GM12865 (cell line): ENCODE data around the gene MPHOSPH9.

Source experiments
- DNase-seq: peaks from one replicate; pipeline ENCODE4 v3.0.0; 2010; ENCODE audit warnings: low read depth
- H3K4me3 ChIP-seq: 2 replicates; pipeline ENCODE4 v1.5.1; 2011; ENCODE audit warnings: mild to moderate bottlenecking, low read depth, low read length, control low read depth
- TF ChIP-seq, protein P1 (sequence below): IDR thresholded peaks from 2 replicates; pipeline ENCODE4 v1.5.1; 2011; ENCODE audit warnings: low read length, control low read depth, low read depth, inconsistent platforms; ENCODE audit not compliant: insufficient read depth; ENCODE audit errors: missing control alignments

The MPHOSPH9 gene

DNA sequence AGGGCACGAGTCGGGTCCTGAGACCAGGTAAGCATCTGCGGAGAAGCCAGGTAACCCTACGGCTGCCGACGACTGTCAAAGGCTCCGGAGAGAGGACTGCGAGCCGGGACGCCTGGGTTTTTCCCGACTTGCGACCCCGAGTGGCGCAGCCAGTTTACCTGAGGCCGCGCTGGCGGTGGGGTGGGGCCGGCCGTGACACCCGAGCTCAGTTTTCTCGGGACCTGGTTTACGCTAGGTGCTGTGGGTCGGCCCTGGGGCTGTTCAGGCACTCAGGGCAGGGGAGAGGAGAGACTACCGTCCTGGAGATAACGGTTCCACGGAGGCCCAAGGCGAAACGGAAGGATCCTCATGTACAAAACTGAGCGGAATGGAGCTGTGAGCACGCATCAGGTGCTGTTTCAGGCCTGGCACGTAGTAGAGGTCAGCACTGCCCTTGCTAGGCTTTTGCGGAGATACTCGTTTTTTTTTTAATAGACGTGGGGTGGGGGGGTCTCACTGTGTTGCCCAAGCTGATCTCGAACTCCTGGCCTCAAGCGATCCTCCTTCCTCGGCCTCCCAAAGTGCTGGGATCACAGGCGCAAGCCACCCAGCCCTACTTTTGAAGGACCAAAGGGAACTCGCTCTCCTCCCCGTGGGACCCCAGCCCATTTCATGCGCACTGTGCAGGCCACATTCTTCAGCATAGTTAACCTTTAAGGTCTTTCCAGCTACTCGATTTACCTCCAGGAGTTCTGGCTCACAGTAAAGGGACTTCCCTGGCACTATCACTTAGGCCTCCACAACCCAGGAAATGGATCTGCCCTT is 766 bp upstream of the MPHOSPH9 start:
- TF ChIP-seq, protein P1, sequence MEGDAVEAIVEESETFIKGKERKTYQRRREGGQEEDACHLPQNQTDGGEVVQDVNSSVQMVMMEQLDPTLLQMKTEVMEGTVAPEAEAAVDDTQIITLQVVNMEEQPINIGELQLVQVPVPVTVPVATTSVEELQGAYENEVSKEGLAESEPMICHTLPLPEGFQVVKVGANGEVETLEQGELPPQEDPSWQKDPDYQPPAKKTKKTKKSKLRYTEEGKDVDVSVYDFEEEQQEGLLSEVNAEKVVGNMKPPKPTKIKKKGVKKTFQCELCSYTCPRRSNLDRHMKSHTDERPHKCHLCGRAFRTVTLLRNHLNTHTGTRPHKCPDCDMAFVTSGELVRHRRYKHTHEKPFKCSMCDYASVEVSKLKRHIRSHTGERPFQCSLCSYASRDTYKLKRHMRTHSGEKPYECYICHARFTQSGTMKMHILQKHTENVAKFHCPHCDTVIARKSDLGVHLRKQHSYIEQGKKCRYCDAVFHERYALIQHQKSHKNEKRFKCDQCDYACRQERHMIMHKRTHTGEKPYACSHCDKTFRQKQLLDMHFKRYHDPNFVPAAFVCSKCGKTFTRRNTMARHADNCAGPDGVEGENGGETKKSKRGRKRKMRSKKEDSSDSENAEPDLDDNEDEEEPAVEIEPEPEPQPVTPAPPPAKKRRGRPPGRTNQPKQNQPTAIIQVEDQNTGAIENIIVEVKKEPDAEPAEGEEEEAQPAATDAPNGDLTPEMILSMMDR, result no peak
- DNase-seq, result peak; percentile 18
- peak overlapping the region; percentile 79 for H3K4me3 ChIP-seq

DNA sequence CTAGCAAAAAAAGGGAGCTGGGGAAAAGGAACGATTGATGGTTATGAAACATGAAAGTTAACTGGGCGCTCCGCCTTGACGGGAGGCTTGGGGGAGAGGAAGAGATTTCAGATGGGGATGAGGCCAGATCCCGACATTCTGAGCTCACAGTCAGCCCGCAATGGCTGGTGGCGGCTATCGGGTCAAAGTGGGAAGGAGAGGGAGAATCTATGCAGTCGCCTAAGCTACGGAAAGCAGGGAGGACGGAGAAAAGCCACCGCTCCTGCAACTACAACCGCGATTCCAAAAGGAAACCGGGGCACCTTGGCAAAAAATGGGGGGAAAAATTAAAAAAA is 502 bp downstream of the MPHOSPH9 start:
- no peak for DNase-seq
- TF ChIP-seq, protein P1, result no peak
- peak overlapping the region; percentile 80 for H3K4me3 ChIP-seq

DNA sequence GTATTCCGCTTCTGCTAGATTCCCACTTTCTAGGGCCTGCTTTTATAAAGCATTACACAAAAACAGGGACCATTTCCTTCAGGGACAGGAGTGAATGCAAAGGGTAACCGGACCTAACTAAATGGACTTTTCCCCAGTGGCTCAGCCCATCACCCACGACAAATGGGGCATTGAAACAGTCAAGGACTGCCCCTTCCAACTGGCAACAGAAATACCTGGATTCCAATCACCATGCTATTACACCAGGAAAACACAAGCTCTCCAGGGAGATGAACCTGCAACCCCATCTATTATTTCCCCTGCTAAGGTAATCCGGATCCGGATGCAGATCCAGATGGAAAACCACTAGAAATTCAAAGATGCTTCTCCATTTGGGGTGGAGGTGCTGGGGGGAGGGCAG is 1.0 kb downstream of the MPHOSPH9 start:
- TF ChIP-seq, protein P1, result no peak
- H3K4me3 ChIP-seq, result peak overlapping the region; percentile 80
- DNase-seq, result peak; percentile 14

DNA sequence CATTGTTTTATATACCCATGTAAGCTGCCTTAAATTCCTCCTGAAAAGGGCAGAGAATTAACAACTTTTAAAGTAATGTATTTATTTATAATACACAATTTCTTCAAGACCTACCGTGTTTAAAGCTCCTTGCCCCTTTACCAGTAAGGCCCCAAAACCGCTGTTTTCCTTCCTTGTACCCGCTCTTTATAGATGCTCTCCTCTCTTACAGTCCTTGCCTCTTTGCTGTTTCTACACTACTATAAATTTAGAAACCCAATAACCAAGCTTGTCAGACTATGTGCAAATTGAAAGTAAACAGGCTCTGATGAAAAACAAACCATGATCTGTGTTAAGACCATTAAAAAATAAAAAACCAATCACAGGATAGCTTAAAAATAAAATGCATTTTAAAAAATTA is 3.9 kb downstream of the MPHOSPH9 start:
- TF ChIP-seq, protein P1, result no peak
- no peak for DNase-seq
- peak overlapping the region; percentile 50 for H3K4me3 ChIP-seq

DNA sequence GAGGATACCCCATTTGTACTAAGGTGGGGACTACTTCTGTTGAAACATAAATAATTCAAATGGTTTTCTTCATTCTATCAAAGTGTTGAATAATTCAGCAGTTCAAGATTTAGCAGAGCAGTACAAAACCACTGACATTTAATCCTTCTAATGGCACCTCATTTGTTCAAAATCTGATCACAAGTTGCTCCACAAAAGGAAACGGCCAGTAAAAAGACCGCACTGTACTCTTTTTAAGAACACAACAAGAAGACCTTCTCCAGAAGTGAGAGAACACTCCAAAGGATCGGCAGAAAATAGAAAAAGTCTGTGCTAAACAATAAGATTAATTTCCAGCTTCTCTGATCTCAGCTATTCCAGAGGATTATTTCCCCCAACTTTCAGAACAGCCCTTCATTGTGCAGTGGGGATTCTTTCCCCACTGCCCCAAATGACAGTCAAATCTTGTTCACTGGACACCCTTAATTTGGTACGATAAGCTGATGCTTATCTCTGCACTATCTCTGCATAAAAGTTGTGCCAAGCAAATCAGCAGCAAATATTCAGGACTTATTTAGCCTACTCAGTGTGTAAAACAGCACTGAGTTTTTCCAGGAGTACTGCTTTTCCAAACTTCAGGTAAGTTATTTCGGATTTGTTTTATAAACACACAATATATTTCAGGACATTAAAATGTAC is 5.2 kb downstream of the MPHOSPH9 start:
- TF ChIP-seq, protein P1, result no peak
- DNase-seq, result no peak
- no peak overlapping the region for H3K4me3 ChIP-seq

DNA sequence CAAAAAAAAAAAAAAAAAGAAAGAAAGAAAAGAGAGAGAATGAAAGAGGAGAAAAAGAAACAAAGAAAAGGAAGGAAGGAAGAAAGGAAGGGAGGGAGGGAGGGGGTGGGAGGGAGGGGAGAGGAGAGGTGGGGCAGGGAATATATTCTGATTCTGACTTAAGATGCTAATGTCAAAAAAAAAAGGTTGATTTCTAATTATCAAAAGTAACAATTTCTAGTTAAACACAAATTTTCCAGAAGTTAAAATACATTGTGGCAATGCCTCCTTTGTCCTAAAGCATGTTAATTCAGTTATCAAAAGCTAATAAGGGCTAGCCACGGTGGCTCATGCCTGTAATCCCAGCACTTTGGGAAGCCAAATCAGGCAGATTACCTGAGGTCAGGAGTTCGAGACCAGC is 7.5 kb downstream of the MPHOSPH9 start:
- no peak for DNase-seq
- TF ChIP-seq, protein P1, result no peak
- no peak overlapping the region for H3K4me3 ChIP-seq
